Inferior parietal cortex (tissue), 1 donor: ENCODE results near the gene BCL2L11.
A peak's percentile ranks its signal among the peaks of the same experiment; 100 is the strongest.

Experiments
- DNase-seq: peaks from one replicate; pipeline ENCODE4 v3.0.0-alpha.2; 2016; ENCODE audit errors: extremely low spot score

Gene BCL2L11

GRCh38 chr2:111143107-111143842 lies 22.6 kb downstream of the BCL2L11 start:
- no peak for DNase-seq

- no peak for DNase-seq
These were observed 23.1 kb downstream of the BCL2L11 start for GRCh38 chr2:111143843-111144198.

- DNase-seq = no peak
These were observed 24.5 kb downstream of the BCL2L11 start for GRCh38 chr2:111145103-111145760.

- no peak for DNase-seq
These were observed 25.2 kb downstream of the BCL2L11 start for GRCh38 chr2:111145951-111146350.

- no peak for DNase-seq
These were observed 27.6 kb downstream of the BCL2L11 start for GRCh38 chr2:111148225-111148873.

GRCh38 chr2:111148925-111149324 lies 28.2 kb downstream of the BCL2L11 start:
- DNase-seq = no peak

- no peak for DNase-seq
These were observed 29.3 kb downstream of the BCL2L11 start for GRCh38 chr2:111149882-111150455.

GRCh38 chr2:111154758-111155157 lies 34.0 kb downstream of the BCL2L11 start:
- DNase-seq = no peak

- DNase-seq = peak; percentile 58
These were observed 34.9 kb downstream of the BCL2L11 start for GRCh38 chr2:111155610-111156009.

GRCh38 chr2:111156529-111156928 lies 35.8 kb downstream of the BCL2L11 start:
- DNase-seq = no peak

- DNase-seq = no peak
These were observed 36.5 kb downstream of the BCL2L11 start for GRCh38 chr2:111157071-111157661.

- no peak for DNase-seq
These were observed 37.1 kb downstream of the BCL2L11 start for GRCh38 chr2:111157798-111158197.

- no peak for DNase-seq
These were observed 38.9 kb downstream of the BCL2L11 start for GRCh38 chr2:111159641-111160040.

- DNase-seq = no peak
These were observed 40.0 kb downstream of the BCL2L11 start for GRCh38 chr2:111160758-111161157.

- peak; percentile 69 for DNase-seq
These were observed 41.3 kb downstream of the BCL2L11 start for GRCh38 chr2:111161971-111162370.

GRCh38 chr2:111162718-111163331 lies 42.1 kb downstream of the BCL2L11 start:
- DNase-seq = no peak

- DNase-seq = no peak
These were observed 43.4 kb downstream of the BCL2L11 start for GRCh38 chr2:111164078-111164477.

- DNase-seq = no peak
These were observed 44.4 kb downstream of the BCL2L11 start for GRCh38 chr2:111165084-111165483.

- DNase-seq = no peak
These were observed 45.4 kb downstream of the BCL2L11 start for GRCh38 chr2:111166115-111166514.

- DNase-seq = no peak
These were observed 46.6 kb downstream of the BCL2L11 start for GRCh38 chr2:111167076-111167862.

- DNase-seq = no peak
These were observed 47.1 kb downstream of the BCL2L11 start for GRCh38 chr2:111167863-111168162.
